ENCODE results near the gene FURIN.

GRCh38 chr15:90876046-90876445 lies 7.7 kb downstream of the FURIN start:
- TF ChIP-seq CTCF (IDR thresholded peaks at IDR 0.05) (no peak), POLR2A (IDR thresholded peaks at IDR 0.05) (no peak)

All from uterus (tissue), 2 donors.